GM12873 (cell line): ENCODE measurements around the gene CCDC174.

Experiments
- CTCF ChIP-seq: IDR thresholded peaks from 2 replicates; pipeline ENCODE4 v1.5.1; 2012; ENCODE audit warnings: low read depth, mild to moderate bottlenecking, moderate library complexity, low read length, control low read depth; ENCODE audit not compliant: insufficient read depth; ENCODE audit errors: missing control alignments

Gene CCDC174

GRCh38 chr3:14691239-14691638 lies 39.7 kb downstream of the CCDC174 start:
- TF ChIP-seq CTCF: no peak

GRCh38 chr3:14691719-14692118 lies 40.2 kb downstream of the CCDC174 start:
- TF ChIP-seq CTCF: no peak

DNA sequence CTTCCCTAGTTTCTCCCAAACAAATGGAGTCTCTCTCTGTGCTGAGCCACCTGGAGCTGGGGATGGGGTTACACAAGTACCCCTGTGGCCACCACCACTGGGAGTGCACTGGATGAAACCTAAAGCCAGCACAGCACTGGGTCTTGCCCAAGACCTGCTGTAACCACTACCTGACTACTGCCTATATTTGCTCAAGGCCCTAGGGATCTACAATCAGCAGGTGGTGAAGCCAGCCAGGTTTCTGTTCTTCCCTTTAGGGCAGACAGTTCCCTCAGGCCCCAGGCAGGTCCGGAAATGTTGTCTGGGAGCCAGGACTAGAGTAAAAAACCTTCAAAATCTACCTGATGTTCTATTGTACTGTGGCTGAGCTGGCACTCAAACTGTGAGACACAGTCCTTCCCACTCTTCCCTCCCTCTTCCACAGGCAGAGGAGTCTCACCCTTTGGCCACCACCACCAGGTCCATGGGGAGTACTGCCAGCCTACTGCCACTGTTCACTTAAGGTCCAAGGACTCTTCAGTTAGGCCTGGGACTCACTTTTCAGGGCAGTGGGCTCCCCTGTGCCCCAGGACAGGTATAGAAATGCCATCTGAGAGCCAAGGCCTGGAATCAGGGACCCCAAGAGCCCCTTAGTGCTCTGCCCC lies 47.2 kb downstream of the CCDC174 start:
- no peak for TF ChIP-seq CTCF

GRCh38 chr3:14699643-14700042 lies 48.1 kb downstream of the CCDC174 start:
- TF ChIP-seq CTCF: no peak

DNA sequence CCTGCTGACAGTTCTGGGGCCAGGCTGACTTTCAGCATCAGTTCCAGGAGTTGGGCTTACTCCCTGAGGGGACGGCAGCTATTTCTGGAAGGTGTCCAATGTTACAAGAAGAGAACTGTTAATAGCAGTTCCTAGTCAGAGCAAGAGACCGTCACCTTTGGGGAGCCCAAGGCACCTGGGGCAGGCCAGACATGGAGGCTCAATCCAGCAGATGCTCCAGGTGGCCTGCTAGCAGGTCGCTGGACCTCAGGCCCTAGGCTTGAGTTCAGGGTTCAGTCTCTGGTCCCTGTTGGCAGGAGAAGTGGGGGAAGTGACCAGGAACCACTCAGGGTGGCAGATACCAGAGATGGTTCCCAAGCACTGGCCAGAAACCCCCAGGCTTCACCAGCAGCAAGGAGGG lies 49.3 kb downstream of the CCDC174 start:
- no peak for TF ChIP-seq CTCF

DNA sequence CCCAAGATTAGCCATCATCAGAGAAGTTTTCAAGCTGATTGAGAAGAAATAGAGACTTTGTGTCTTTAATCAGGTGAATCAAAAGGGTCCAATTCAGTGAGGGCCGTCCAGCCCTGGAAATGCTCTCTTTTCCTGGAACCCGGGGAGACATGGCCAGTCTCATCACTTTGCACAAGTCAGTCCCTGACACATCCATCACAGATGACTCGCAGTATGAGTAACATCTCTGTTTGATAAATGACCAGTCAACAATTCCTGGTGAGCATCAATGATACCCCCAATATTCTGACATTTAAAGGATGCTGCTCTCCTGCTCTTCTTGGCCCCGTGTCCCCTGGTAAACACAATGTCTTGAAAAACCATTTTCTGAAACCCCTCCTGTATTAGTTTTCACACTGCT lies 50.1 kb downstream of the CCDC174 start:
- TF ChIP-seq CTCF: no peak

- no peak for TF ChIP-seq CTCF
Measured at GRCh38 chr3:14703128-14703750, 51.7 kb downstream of the CCDC174 start.
